NCI-H2171 (cell line): ENCODE measurements around the gene NDRG2.
A peak's percentile ranks its signal among the peaks of the same experiment; 100 is the strongest.

Experiments used
- DNase-seq: peaks from one replicate; lab custom pipeline; 2025; lab: John Stamatoyannopoulos, UW

NDRG2 gene

DNA sequence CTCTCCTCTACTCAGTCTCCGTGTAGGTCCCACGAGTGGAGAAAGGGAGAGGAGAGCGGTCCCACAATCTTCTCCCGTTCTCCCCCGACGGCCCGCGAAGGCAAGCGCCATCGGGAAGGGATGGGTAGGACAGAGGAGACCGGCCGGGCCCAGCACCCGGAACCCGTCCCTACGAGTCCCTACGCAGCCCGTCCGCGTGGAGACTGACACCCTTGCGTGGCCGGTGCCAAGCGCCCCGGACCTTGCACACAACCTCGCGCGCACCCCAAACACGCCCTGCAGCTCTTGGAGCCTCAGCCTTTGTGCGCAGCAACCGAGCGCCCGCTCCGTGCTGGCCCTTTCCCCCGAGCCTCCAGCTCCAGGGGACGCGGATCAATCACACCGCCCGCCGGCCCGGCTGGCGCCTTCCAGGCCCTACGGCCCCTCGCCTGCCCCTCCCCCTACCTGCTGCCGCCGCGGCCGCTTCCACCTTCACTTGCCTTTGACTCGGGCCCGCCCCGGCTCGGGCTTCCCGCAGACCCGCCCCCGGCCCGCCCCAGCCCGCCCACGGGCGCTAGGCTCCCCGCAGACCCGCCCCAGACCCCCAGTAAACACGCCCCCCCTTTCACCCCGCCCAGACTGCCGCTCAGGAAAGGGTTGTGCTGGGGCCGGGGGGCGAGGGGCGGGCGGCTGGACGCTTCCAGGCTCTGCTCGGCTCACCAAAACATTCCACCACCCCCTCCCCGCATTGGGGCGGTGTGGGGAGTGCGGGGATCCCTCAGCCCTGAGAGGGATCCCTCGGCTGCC is at the start of gene NDRG2:
NDRG2 (minus strand) TSS at position 477 of the 786 bp plus-strand sequence. CDS start 1,746 bp downstream, outside the sequence.
- DNase-seq: peak; percentile 89

DNA sequence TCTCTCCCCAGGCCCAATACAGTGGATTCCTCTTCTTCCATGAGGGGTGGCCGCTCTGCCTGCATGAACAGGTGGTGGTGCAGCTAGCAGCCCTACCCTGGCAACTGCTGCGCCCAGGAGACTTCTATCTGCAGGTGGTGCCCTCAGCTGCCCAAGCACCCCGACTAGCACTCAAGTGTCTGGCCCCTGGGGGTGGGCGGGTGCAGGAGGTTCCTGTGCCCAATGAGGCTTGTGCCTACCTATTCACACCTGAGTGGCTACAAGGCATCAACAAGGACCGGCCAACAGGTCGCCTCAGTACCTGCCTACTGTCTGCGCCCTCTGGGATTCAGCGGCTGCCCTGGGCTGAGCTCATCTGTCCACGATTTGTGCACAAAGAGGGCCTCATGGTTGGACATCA is 49.1 kb upstream of the NDRG2 start:
- DNase-seq: no peak

DNA sequence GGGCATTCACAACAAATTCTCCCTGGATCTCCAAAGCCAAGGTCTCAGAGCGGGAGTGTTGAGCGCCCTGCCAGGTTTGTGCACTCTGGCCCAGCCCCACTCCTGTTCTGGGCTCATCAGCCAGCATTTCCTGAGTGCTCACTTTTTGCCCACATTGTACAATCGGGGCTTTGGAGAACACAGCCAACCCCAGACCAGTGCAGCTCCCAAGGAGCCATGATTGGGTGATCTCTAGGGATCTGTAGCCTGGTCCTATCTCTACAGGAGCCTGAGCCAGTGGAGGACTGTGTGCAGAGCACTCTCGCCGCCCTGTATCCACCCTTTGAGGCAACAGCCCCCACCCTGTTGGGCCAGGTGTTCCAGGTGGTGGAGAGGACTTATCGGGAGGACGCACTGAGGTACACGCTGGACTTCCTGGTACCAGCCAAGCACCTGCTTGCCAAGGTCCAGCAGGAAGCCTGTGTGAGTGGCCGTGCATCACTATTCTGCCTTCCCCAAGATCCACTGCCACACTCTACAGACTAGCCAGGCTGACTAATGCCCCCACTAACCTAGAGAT is 48.0 kb upstream of the NDRG2 start:
- no peak for DNase-seq

DNA sequence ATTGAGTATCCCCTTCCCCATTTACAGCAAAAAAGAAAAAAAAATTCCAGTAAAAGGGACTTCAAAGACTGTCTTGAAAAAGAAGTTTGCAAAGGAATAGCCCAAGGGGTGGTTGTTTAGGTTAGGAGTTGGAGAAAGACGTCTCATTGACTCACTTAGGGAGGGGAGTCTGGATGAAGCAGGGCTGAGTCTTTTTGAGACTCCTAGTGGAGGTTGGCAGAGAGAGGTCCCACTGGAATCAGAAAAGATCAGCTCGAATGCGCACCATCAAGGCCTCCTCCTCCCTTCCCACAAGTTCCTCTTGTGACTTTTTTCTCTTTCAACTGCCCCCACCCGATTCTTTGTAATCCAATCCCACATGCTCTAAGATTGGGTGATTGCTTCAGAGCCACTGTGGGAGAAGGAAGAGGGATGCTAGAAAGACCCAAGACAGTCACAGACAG is 47.2 kb upstream of the NDRG2 start:
- no peak for DNase-seq

DNA sequence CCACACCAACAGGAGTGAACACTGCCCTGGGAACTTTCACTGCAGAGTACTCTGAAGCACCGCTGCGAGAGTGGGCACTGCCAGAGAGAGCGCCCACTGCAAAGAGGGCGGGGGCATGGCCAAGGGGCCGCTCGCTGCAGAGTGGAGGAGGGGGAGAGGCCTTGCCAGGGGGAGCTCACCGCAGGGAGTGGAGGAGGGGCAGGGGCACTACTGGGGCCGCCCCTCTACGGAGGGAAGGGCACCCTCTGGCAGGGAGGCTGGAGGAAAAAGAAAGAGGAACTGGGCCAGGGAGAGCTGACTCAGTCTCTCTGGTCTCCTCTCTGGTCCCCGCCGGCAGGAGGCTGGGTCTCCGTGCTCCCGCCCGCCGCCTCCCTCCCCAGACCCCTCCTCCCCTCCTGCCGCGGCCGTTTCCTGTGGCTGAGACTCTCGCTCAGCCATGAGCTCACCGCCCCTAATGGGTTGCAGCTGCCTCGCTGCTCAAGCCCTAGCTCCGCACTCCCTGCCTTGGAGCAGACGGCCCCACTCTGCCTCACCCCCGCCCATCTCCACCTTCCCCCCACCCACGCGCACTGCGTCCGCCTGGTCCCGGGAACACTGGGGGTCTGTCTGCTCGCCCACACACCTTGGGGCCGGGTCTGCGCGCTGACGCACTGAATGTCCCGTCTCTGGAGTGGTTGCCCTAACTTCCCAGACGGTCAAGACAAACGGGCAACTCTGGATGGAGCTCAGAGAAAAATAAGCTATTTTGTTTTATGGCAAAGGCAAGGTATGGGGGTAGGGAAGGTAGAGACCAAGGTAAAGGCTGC is 46.6 kb upstream of the NDRG2 start:
- peak; percentile 83 for DNase-seq

DNA sequence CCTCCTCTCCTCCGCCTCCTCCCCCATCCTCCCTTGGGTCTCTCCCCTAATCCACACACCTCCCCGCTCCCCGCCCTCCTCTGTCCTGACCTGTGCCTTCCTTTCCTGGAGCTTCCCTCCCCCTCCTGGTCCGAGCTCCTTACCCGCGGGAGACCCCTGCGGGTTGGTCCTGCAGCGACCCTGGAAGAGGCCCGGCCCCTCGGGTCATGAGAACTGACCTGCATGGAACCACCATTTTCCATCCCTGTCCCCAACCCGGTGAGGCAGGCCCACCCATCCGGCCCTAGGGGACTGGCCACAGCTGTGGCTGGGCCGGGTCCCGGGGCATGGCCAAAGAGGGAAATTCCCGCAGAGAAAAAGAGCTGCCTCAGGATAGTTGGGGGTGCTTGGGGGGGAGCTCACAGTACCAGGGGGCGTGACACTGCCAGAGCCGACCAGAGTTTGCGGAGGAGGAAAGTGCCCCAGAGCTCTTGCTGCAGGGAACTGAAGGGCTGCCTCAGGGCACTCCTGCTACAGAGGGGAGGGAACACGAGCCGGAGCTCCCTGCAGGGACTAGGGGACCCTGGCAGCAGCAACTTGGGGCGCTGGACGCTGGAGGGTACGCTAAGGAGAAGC is 45.9 kb upstream of the NDRG2 start:
- no peak for DNase-seq

DNA sequence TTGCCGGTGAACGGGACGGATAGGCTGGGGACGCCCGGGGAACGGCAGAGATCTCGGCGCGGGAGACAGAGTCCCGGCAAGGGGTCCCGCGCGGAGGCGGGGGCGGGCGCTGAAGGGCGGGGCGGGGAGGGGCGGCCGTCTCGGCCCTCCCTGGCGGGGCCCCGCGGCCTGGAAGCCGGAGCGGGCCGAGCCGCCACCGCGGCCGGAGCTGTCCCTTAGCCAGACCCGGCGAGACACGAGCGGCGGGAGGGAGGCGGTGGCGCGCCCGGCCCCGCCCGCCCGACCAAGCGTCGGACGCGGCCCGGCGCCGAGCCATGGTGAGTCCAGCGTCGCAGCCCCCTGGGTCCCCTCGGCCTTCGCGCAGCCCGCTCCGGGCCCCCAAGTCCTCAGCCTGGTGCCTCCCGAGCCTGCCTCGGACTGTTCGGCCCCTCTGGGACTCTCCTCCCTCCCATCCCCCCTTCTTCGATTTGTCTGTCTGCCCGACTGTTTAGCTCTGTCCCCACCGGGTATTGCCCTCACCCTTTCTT is 45.3 kb upstream of the NDRG2 start, which contains the start of gene ARHGEF40:
ARHGEF40 (plus strand) TSS at position 222 of the 527 bp plus-strand sequence; CDS start at position 315, 93 bp downstream.
- DNase-seq: no peak

DNA sequence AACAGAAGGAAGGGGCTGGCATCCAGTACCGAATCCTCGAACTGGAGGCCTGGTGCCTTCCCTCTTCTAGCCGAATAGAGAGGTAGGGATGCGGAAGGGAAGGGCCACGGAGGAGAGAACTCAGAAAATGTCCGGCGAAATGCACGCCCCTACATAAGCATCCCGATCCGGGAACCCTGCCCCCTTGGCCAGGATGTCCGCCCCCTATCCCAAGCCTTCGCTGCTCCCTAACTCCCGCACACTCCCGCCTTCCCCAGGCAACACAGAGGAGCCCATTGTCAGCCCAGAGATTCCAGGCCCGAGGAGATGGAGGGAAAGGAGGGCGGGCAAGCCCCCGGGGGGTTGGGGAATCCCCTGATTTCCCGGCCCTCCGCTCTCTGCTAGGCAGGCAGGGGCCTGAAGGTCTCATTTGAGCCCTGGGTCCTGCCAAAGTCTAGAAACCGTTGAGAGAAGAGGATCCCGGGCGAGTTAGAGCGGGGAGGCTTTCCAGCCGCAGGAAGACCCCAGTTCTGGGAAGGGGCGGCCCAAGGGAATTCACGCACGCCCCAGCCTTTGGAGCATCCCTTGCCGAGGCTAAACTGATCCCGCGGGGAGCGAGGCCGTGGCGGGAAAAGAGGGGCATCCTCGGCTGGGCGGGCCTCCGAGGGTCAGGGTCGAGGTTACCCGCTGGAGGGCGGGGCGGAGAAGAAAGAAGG is 44.7 kb upstream of the NDRG2 start:
- DNase-seq: peak; percentile 40

DNA sequence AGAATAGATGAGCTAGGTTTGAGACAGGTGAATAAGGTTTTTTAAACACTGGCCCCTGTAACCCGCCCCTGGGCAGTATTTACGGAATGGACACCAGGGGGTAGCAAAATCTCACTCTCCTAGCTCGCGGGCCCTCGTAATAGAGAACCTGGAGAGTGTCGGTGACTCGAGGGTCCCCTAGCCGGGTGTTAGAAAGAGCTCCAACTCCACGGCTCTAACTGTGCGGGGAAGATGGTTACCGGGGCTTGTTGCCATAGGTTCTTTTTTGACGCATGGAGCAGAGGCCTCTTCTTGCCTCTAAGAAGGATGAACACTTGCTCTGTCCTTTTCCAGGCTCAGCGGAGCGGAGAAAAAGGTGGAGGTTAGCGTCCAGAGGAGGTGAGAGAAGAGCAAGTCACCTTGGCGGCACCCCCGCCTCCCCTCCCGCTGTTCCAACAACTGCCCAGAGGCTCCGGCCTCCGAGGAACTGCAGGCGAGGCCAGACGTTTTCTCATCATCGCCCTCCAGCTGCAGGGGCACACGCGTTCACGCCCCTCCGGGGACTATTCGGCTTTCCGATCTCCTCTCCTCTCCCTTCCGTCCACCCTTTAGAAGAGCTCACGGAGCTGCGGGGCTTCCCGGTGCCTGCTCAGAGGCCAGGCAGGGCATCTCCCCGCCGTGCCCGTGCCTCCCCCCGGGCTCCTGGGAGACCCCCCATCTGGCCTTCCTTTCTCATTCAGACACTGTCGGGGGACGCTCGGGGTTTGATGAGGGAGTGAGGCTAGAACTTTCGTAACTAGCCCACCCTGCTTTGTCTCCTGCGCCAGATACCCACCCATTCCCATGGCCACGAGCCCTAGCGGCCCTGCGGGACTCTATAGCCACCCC is 43.9 kb upstream of the NDRG2 start:
- DNase-seq: peak; percentile 94

DNA sequence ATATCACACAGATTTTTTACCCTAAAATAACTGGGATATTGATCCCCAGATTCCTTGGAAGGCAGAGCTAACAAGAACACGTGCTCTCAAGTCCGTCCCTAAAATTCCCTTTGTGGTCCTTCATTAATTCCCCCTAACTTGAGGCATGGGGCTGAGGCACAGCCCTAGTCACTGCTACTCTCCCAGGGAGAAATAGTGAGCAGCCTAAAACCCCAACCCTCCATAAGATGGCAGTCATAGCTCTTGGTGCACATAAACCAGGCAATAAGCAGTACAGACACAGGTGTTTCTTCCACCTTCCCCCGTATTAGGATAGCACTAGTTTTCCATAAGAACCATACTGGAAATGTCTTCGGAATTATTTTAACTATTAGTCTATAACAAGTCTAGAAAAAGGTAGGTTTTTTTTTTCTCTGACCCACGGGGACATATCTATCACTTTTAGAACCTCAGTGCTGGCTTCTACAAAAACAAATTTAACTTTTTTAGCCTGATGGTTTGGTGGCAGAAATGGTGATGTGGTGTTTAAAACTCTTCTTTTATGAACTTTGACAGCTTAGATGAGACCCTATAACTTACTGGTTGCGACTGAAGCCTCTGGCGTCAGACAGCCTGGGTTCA is 42.1 kb upstream of the NDRG2 start:
- DNase-seq: peak; percentile 39

DNA sequence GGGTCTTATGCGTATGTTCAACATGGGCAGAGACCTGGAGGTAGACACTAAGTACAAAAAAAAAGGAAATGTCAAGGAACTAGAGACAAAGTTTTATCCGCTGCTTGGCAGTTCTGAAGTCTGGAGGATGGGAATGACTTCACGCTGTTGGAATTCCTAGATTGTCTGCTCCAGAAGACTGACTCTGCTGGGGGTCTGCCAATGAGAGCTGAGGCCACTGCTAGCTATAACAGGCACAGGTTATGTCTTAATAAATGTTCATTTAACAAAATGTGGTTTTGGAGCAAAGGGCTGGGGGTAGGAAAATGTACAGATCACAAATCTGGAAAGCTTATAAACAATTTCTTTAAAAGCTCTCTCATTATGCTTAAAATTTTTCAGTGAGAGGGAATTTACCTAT is 38.6 kb upstream of the NDRG2 start:
- DNase-seq: no peak

DNA sequence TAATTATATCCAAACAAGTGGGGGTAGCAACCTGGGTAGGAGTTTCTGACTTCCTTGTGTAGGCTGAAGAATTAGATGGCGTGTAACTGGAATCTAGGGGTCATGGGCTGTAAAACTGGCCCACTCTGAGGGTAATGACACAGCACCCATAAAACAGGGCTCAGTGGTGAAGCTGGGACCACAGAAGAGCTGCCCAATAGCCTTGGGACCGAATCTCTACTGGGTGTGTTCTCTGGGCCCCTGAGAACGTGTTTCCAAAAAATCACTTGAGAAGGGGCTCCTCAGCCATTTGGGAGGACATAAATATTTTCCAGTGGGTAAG is 36.4 kb upstream of the NDRG2 start:
- no peak for DNase-seq

DNA sequence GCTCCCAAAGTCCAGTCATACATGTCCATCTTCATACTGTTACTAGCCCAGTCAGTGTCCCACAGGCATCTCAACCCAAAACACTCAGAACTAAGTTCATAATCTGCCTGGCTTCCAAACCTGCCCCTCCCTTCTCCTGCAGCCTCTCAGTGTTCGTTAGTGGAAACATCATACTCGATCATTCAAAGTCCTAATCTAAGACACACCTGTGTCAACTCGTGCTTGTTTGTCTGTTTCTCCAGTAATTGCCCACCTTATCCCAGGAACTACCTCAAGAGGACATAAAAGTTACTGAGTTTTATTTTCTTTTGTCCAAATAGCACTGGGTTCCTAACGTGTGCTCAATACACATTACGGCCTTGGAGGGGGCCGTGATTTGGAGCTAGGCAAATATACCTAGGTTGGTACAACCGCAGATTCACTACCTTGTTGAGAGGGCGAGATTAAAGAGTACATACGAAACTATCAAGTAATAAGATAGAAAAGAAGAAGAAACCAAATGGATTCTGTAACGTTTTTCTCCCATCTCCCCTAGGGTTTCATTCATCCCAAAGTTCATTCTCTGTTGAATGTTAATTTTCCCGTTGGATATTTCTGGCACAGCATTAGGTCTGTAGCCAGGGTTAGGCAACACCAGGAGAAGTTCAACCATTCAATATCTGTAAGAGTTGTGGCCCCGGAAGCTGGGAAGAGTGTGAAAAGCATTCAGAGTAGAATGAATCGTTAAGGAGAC is 35.9 kb upstream of the NDRG2 start:
- no peak for DNase-seq

DNA sequence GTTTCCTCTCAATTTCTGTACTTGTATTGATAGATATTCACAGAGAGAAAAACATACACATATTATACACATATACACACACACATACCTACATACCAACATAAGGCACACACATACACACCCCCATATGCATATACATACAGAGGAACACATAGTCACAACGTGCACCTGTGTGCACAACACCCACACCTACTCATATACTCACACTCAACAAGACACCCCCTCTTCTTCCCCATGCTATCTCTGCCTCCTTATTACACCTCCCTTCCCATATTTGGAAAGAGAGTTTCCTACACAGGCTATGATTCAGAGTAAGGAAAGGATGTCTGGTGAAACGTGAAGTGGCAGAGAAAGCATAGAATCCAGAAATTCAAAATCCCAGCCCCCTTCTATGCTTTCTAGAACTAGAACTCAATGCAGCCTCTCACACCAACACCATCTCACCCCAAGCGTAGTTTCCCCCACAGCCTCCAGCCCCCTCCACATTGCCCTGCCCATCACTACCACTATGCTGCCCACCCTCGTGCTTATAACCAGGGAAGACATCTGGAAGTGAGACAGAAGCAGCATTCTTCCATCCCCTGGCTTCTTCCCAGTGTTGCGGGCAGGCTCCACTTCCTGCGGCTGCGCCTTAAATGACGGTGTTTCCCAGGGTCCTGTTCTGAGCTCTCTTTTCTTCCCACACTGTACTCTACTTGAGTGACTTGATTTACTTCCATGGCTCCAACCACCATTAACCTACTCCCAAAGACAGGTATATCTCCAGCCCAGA is 35.2 kb upstream of the NDRG2 start:
- no peak for DNase-seq

DNA sequence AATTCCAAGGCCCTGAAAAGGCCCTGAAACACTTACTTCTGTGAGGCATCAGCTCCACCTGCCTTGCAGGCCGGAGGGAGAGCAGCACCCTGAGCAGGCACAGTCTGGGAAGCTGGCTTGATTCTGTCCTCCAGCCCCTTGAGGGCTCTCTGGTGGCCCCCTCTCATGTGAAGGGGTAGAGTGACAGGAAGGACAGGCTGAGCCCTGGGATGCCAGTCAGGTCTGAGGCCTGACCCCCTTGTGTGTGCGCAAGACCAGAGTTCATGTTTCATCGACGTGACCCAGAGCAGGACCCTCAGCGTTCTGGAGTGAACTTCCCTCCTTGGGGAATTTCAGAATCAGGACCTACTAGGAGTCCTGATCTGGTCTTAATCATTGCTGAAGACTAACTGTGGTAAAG is 34.0 kb upstream of the NDRG2 start:
- no peak for DNase-seq

DNA sequence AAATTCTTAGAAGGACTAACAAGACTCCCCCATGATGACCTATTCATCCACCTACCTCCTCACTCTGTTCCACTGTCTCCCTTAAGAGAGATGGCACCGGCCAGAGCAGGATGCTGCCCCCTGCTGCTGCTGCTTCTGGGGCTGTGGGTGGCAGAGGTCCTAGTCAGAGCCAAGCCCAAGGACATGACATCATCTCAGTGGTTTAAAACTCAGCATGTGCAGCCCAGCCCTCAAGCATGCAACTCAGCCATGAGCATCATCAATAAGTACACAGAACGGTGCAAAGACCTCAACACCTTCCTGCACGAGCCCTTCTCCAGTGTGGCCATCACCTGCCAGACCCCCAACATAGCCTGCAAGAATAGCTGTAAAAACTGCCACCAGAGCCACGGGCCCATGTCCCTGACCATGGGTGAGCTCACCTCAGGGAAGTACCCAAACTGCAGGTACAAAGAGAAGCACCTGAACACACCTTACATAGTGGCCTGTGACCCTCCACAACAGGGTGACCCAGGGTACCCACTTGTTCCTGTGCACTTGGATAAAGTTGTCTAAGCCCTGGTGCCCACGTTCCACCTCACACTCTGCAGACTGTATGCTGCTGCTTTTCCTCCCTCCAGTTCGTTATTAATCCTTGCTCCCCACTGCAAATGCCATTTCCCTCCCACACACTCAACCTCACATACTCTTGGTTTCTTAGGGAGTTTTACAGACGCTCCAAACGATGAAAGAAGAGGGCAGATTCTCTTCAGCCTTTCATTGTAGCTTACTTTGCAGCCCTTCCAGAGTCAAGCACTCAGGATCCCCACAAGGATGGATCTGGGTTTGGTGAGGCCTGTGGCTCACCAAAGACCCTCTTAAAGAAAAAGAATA is 33.2 kb upstream of the NDRG2 start, which contains the start of gene RNASE8:
RNASE8 (plus strand) TSS at position 20 of the 873 bp plus-strand sequence; CDS start at position 91, 71 bp downstream.
- no peak for DNase-seq

DNA sequence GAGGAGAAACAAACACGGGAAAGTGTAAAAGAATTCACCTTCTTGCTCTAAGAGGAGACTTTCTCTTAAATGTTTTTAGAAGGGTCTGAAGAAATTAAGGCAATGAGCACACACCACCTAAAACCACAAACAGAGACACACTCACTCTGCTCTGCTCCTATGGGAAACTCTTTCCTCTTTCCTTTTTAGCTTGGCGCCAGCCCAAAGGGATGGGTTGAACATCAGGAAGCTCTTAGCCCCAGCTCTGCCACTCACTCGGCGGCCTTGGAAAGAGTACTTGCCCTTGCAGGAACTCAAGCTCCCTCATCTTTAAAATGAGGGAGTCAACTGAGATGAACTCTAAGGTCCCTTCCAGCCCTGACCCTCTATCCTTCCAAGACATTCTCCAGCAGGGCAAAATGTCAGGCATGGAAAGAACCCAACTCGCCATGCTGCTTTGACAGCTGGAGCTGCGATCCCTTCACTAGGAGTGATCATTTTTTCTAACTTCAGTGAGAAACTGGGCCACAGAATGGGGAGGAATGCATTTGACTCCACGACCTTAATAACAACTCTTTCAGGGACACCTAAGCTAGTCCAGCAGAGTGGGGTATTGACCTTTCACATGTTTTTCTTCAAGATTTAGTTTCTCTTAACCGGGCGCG is 31.8 kb upstream of the NDRG2 start:
- DNase-seq: no peak
